Tracheal epithelial cell (primary cell): ENCODE results near the gene USP17L19. TPM values are rescaled to one million over a fixed set of nuclear protein-coding genes. Genes with fewer than 3 reads are reported as not detected.

Experiments used
- total RNA-seq: library from RNA; depleted of rRNA; stranded (reverse); fragments of >200 nt; gene quantifications from 2 replicates; pipeline ENCODE4 v1.2.1, GENCODE V29; 2014

USP17L19 gene
- total RNA-seq: not detected in 2 replicates

GRCh38 chr4:9253078-9253477 lies at the start of gene USP17L19:
TSS of gene USP17L19 (plus strand) at chr4:9253378. CDS start at chr4:9253378, 0 bp downstream.

GRCh38 chr4:9210357-9210756 lies 42.8 kb upstream of the USP17L19 start, which contains the start of gene USP17L10:
TSS of gene USP17L10 (plus strand) at chr4:9210657. CDS start at chr4:9210657, 0 bp downstream.

GRCh38 chr4:9215105-9215504 lies 38.1 kb upstream of the USP17L19 start, which contains the start of gene USP17L11:
TSS of gene USP17L11 (plus strand) at chr4:9215405. CDS start at chr4:9215405, 0 bp downstream.

GRCh38 chr4:9219852-9220251 lies 33.3 kb upstream of the USP17L19 start, which contains the start of gene USP17L12:
TSS of gene USP17L12 (plus strand) at chr4:9220152. CDS start at chr4:9220152, 0 bp downstream.

GRCh38 chr4:9224596-9224995 lies 28.6 kb upstream of the USP17L19 start, which contains the start of gene USP17L13:
TSS of gene USP17L13 (plus strand) at chr4:9224896. CDS start at chr4:9224896, 0 bp downstream.

GRCh38 chr4:9234085-9234484 lies 19.1 kb upstream of the USP17L19 start, which contains the start of gene USP17L15:
TSS of gene USP17L15 (plus strand) at chr4:9234385. CDS start at chr4:9234385, 0 bp downstream.

GRCh38 chr4:9243579-9243978 lies 9.6 kb upstream of the USP17L19 start, which contains the start of gene USP17L17:
TSS of gene USP17L17 (plus strand) at chr4:9243879. CDS start at chr4:9243879, 0 bp downstream.

GRCh38 chr4:9247953-9248680 lies 5.1 kb upstream of the USP17L19 start, which contains the start of gene USP17L18:
TSS of gene USP17L18 (plus strand) at chr4:9248630. CDS start at chr4:9248630, 0 bp downstream.

GRCh38 chr4:9257824-9258223 lies 4.6 kb downstream of the USP17L19 start, which contains the start of gene USP17L20:
TSS of gene USP17L20 (plus strand) at chr4:9258124. CDS start at chr4:9258124, 0 bp downstream.

GRCh38 chr4:9262572-9262971 lies 9.4 kb downstream of the USP17L19 start, which contains the start of gene USP17L21:
TSS of gene USP17L21 (plus strand) at chr4:9262872. CDS start at chr4:9262872, 0 bp downstream.

GRCh38 chr4:9267319-9267718 lies 14.1 kb downstream of the USP17L19 start, which contains the start of gene USP17L22:
TSS of gene USP17L22 (plus strand) at chr4:9267619. CDS start at chr4:9267619, 0 bp downstream.

Other genes starting within 250 kb of the USP17L19 start
- not detected in 2 replicates for gene FAM90A26, start 83.0 kb upstream of the USP17L19 start, total RNA-seq
- gene USP17L10, start 42.7 kb upstream of the USP17L19 start, total RNA-seq: not detected in 2 replicates
- not detected in 2 replicates for gene USP17L11, start 38.0 kb upstream of the USP17L19 start, total RNA-seq
- gene USP17L12, start 33.2 kb upstream of the USP17L19 start, total RNA-seq: not detected in 2 replicates
- not detected in 2 replicates for gene USP17L13, start 28.5 kb upstream of the USP17L19 start, total RNA-seq
- gene USP17L15, start 19.0 kb upstream of the USP17L19 start, total RNA-seq: not detected in 2 replicates
- gene USP17L17, start 9.5 kb upstream of the USP17L19 start, total RNA-seq: not detected in 2 replicates
- gene USP17L18, start 4.7 kb upstream of the USP17L19 start, total RNA-seq: not detected in 2 replicates
- not detected in 2 replicates for gene USP17L20, start 4.7 kb downstream of the USP17L19 start, total RNA-seq
- gene USP17L21, start 9.5 kb downstream of the USP17L19 start, total RNA-seq: not detected in 2 replicates
- not detected in 2 replicates for gene USP17L22, start 14.2 kb downstream of the USP17L19 start, total RNA-seq
- gene USP17L24, start 71.8 kb downstream of the USP17L19 start, total RNA-seq: not detected in 2 replicates
- not detected in 2 replicates for gene USP17L25, start 76.5 kb downstream of the USP17L19 start, total RNA-seq
- gene USP17L26, start 81.3 kb downstream of the USP17L19 start, total RNA-seq: not detected in 2 replicates
- gene USP17L5, start 86.0 kb downstream of the USP17L19 start, total RNA-seq: not detected in 2 replicates
- not detected in 2 replicates for gene USP17L27, start 90.8 kb downstream of the USP17L19 start, total RNA-seq
- gene USP17L28, start 95.5 kb downstream of the USP17L19 start, total RNA-seq: not detected in 2 replicates
- gene USP17L29, start 100.3 kb downstream of the USP17L19 start, total RNA-seq: not detected in 2 replicates
- gene USP17L30, start 109.8 kb downstream of the USP17L19 start, total RNA-seq: not detected in 2 replicates
- not detected in 2 replicates for gene DEFB131A, start 191.0 kb downstream of the USP17L19 start, total RNA-seq